SK-N-MC (cell line): ENCODE results near the gene ARHGEF28.

ENCODE experiments used
- DNase-seq: peaks from one replicate; pipeline ENCODE4 v3.0.0-alpha.2; 2011; ENCODE audit warnings: low read depth, low spot score
- H3K27ac ChIP-seq: fragments of 200-600 bp; sonication (generic); 2 replicates; pipeline ENCODE4 v1.5.1; 2016; ENCODE audit warnings: mixed run types
- H3K36me3 ChIP-seq: fragments of 200-600 bp; sonication (generic); 2 replicates; pipeline ENCODE4 v1.6.1; 2017; ENCODE audit warnings: antibody characterized with exemption, low read length, mixed read lengths; ENCODE audit not compliant: insufficient read depth
- H3K4me3 ChIP-seq: fragments of 200-600 bp; sonication (generic); 2 replicates; pipeline ENCODE4 v1.5.1; 2016
- H3K9ac ChIP-seq: fragments of 200-600 bp; sonication (generic); 2 replicates; pipeline ENCODE4 v1.8.0; 2017; ENCODE audit warnings: mixed run types, mixed read lengths; ENCODE audit not compliant: insufficient read length
- H3K9me3 ChIP-seq: fragments of 200-600 bp; sonication (generic); 2 replicates; pipeline ENCODE4 v1.6.1; 2017; ENCODE audit warnings: low read depth, mild to moderate bottlenecking, antibody characterized with exemption, low read length, moderate library complexity, mixed read lengths
- EZH2 ChIP-seq: fragments of 200-600 bp; sonication (generic); IDR thresholded peaks from one replicate; pipeline ENCODE4 v1.6.1; 2017; ENCODE audit warnings: antibody characterized with exemption
- FOXP2 ChIP-seq: optimal IDR thresholded peaks from 2 replicates; pipeline ENCODE3; 2011; ENCODE audit warnings: mild to moderate bottlenecking, moderate library complexity; ENCODE audit not compliant: insufficient read depth; ENCODE audit errors: extremely low read length, control extremely low read depth
- POLR2AphosphoS5 ChIP-seq: IDR thresholded peaks from 2 replicates; pipeline ENCODE4 v1.6.1; 2012; ENCODE audit warnings: mild to moderate bottlenecking, low read depth, low read length, borderline replicate concordance

ARHGEF28 gene

GRCh38 chr5:73702951-73703350 is 77.0 kb downstream of the ARHGEF28 start:
- no peaks in the 10 kb centered on the region for H3K9me3 ChIP-seq
- H3K4me3 ChIP-seq: no peak overlapping the region
- DNase-seq: no peak
- no peak for TF ChIP-seq FOXP2
- no peak for TF ChIP-seq POLR2AphosphoS5
- TF ChIP-seq EZH2: no peak
- H3K9ac ChIP-seq: no peak overlapping the region
- H3K36me3 ChIP-seq: no peaks in the 10 kb centered on the region
- H3K27ac ChIP-seq: no peak overlapping the region

DNA sequence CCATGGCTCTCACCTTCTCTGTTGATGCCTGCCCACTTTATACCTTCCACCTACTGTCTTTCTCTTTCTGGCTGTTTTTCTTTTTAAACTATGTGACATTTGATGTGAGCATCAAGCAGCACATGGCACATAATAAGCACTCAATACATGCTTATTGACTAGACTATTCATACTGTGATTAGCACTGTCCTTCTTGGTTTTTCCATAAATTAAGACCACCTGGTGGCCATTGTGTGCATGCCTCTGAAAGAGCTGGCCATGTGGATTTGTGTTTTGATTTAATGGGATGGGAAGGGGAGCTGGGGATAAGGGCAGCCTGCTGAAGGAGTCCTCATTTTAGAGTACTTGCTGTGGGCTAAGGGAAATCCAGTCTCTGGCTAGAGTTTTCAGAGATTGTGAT is 79.4 kb downstream of the ARHGEF28 start:
- no peak overlapping the region for H3K27ac ChIP-seq
- DNase-seq: no peak
- TF ChIP-seq FOXP2: no peak
- no peaks in the 10 kb centered on the region for H3K36me3 ChIP-seq
- H3K9ac ChIP-seq: no peak overlapping the region
- no peak overlapping the region for H3K4me3 ChIP-seq
- H3K9me3 ChIP-seq: no peaks in the 10 kb centered on the region

DNA sequence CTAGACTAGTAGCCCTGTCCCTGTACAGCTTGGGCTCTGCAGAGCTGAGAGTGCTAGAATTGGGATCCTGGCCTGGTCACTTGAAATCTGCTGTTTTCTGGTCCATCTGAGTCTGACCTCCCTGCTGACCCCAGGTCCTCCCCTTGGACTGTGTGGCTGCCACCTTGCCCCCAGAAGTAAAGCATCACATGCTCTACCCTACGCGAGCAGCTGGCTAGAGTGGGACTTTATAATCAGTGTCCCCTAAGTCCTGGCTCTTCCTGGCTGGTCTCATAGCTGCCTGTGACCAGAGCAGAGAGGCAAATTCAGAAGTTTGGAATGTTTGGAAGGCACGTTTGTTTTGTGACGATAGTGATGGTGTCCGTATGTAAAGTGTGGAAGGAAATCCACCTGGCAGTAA is 81.0 kb downstream of the ARHGEF28 start:
- Histone ChIP-seq H3K4me3 (no peak overlapping the region), H3K9me3 (no peaks in the 10 kb centered on the region), H3K9ac (no peak overlapping the region), H3K27ac (no peak overlapping the region), H3K36me3 (no peaks in the 10 kb centered on the region)
- DNase-seq: no peak
- TF ChIP-seq POLR2AphosphoS5: no peak
- TF ChIP-seq FOXP2: no peak
- no peak for TF ChIP-seq EZH2

DNA sequence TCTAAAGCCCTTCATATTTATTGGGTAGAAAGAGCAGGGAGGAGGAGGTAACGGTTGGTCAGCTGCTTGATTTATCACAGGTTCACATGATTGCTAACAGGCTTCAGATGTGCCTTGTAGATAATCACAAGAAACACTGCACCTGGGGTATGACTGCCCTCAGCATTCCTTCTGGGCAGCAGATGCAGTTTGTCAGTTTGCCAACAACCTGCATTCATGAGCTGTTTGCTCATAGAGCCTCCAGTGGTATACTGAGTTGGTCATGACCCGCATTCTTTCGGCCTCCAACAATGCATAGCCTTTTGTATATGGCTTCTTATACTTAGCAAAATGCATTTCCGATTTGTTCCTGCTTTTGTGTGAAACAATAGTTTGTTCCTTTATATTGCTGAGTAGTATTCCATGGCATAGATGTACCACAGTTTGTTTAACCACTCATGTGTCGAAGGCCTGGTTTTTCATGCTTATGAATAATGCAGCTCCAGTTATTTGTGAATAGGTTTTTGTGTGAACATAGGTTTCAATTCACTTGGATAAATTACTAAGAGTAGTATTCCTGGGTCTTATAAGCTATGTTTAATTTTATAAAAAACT is 83.6 kb downstream of the ARHGEF28 start:
- H3K4me3 ChIP-seq: no peak overlapping the region
- no peaks in the 10 kb centered on the region for H3K9me3 ChIP-seq
- DNase-seq: no peak
- TF ChIP-seq POLR2AphosphoS5 (no peak), FOXP2 (no peak), EZH2 (no peak)
- H3K27ac ChIP-seq: no peak overlapping the region
- no peaks in the 10 kb centered on the region for H3K36me3 ChIP-seq
- no peak overlapping the region for H3K9ac ChIP-seq

GRCh38 chr5:73716284-73716808 is 90.3 kb downstream of the ARHGEF28 start:
- H3K9ac ChIP-seq: no peak overlapping the region
- no peak overlapping the region for H3K4me3 ChIP-seq
- H3K9me3 ChIP-seq: no peaks in the 10 kb centered on the region
- H3K27ac ChIP-seq: no peak overlapping the region
- no peak for TF ChIP-seq POLR2AphosphoS5
- no peak for TF ChIP-seq EZH2
- TF ChIP-seq FOXP2: no peak
- no peak for DNase-seq
- no peaks in the 10 kb centered on the region for H3K36me3 ChIP-seq

DNA sequence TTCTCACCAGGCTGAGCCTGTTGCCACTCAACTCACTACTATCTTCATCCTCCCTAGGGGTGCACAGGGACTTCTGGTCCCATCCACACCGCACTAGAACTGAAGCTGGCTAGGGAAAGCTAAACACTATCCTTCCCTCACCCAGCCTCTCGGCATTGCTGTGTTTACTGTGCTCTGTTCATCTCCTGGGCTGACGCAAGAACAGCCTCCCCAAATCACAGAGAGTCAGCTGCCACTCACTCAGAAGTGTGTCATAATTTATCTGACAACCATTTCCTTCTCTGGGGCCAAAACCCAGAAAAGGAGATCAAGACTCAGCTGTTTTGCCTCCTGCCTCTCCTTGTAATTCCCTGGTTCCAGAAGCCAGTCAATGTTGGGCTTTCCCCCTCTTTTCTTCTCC is 92.8 kb downstream of the ARHGEF28 start:
- H3K36me3 ChIP-seq: no peaks in the 10 kb centered on the region
- no peak overlapping the region for H3K27ac ChIP-seq
- no peak overlapping the region for H3K4me3 ChIP-seq
- H3K9ac ChIP-seq: no peak overlapping the region
- DNase-seq: no peak
- TF ChIP-seq FOXP2 (no peak), POLR2AphosphoS5 (no peak), EZH2 (no peak)
- no peaks in the 10 kb centered on the region for H3K9me3 ChIP-seq

- H3K36me3 ChIP-seq: no peaks in the 10 kb centered on the region
- no peak overlapping the region for H3K27ac ChIP-seq
- no peak overlapping the region for H3K4me3 ChIP-seq
Observed at GRCh38 chr5:73719632-73720031, 93.6 kb downstream of the ARHGEF28 start.

DNA sequence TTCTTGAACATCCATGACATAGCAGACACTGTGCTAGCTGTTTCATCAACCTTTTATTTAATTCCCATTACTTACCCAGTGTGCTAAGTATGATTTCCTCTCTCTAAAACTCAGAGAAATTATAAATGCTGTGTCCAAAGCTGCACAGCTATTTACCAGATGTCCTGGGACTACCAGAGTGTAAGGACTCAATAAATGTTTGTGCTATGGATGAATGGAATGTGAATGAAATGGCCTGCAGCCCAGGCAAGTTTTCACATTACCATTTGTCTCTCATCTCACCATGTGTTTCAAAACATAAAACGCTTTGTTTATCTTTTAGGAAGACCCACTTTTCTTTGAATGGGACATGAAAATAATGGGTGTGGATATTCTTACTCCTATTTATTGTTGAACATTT is 96.2 kb downstream of the ARHGEF28 start:
- no peaks in the 10 kb centered on the region for H3K9me3 ChIP-seq
- no peak for DNase-seq
- H3K9ac ChIP-seq: no peak overlapping the region
- H3K36me3 ChIP-seq: no peaks in the 10 kb centered on the region
- TF ChIP-seq FOXP2: no peak
- TF ChIP-seq POLR2AphosphoS5: no peak
- no peak for TF ChIP-seq EZH2
- H3K27ac ChIP-seq: no peak overlapping the region
- no peak overlapping the region for H3K4me3 ChIP-seq

More at GRCh38 chr5:73719632-73720031, 93.6 kb downstream of the ARHGEF28 start:
- TF ChIP-seq EZH2 (no peak), FOXP2 (no peak), POLR2AphosphoS5 (no peak)
- Histone ChIP-seq H3K9ac (no peak overlapping the region), H3K9me3 (no peaks in the 10 kb centered on the region)
- DNase-seq: no peak

GRCh38 chr5:73726071-73726470 is 100.1 kb downstream of the ARHGEF28 start:
- DNase-seq: no peak
- TF ChIP-seq EZH2: no peak
- no peak overlapping the region for H3K9ac ChIP-seq

More at GRCh38 chr5:73726071-73726470, 100.1 kb downstream of the ARHGEF28 start:
- no peaks in the 10 kb centered on the region for H3K9me3 ChIP-seq
- no peak overlapping the region for H3K4me3 ChIP-seq
- H3K27ac ChIP-seq: no peak overlapping the region
- H3K36me3 ChIP-seq: no peaks in the 10 kb centered on the region
